ENCODE data around the gene PRIMPOL.
"Not testable (repeated sequence)": the region's sequence is repeated elsewhere in the genome, so short reads cannot be mapped to it uniquely, and the experiment has no call there.

GRCh38 chr4:184741651-184742050 lies 92.1 kb downstream of the PRIMPOL start:
- TF ChIP-seq CTCF, POLR2A (IDR thresholded peaks at IDR 0.05): not testable (repeated sequence)

Data from adrenal gland (tissue), 5 donors.